Activated CD8-positive, alpha-beta memory T cell treated with anti-CD3 and anti-CD28 coated beads for 24 hours (primary cell): ENCODE measurements around the gene BTBD9.
"Not testable (repeated sequence)": the region's sequence is repeated elsewhere in the genome, so short reads cannot be mapped to it uniquely, and the experiment has no call there.

Experiments used
- DNase-seq: peaks from one replicate; pipeline ENCODE4 v3.0.0-alpha.2; 2020

BTBD9 gene

DNA sequence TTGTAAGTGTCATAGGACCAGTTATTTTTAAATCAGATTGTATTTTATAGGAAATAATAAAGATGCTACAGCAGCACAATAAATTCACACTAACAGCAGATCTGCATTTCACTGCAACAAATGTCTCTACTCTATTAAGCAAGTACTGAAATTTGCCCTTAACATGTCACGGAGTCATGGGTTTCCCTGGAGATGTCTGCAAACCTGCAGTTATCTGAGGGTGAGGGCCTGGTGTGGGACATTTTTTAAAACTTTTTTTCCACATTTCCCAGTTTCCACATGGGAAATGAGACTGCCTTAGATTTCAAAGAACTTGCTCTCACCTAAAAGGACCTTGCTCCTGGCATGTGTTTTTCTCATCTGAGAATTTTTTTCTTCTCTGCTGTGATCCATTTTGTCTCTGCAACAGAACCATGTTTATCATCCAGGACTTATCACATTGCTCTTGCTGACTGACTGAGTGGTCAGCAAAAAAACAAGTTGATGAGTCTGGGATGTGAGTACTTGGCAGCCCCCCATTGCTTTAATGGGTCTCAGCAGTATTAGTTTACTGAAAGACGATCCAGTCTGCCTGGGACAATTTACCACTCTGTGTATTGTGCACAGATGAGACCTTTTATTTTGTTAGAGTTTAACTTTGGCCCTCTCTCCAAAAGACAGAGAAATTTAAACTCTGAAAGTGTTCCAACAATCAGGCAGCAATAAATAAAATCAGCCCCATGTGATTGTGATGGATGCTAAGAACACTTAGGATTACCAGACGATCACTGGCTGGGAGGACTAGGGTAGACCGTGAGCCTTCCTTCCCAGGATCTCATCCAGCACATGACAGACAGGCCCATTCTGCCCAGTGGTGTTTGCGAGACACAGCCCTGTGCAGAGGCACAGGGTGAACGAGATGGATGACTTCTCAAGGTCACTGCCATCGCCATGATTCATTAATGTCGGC, 268.8 kb downstream of the BTBD9 start:
- no peak for DNase-seq

DNA sequence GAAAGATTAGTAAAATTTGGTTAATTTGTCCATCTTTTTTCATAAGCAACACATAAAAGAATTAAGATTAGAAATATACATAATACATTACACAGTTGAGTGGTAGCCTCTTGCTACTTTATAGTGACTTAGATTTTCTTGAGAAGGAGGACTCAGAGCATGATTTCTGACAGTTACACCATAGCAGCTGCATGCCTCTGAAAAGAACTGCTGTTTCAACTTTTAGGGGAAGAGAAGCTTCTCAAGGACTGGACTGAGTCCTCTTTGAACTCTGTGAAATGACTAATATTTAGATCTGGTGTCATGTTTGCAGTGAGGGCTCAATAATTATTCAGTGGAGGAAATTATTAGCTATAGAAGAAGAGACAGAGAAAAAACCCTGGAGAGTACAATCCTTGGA, 272.5 kb downstream of the BTBD9 start:
- no peak for DNase-seq

DNA sequence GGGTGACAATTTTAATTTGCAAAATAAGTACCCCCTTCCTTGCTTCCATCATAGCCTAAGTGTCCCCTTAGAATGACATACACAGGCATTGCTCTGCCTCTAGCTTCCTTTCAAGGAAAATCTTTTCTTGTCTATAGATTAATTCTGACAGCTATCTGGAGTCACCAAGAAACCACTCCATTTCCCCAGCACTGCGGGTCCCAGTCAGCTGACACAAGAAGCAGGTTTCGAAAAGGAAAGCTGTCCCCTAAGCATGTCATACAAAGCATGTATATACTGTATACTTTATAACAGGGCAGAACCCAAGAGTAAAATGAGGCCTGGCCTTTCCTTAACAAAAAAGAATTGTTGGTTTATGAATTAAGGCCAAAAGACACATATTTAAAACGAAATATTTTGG, 273.5 kb downstream of the BTBD9 start:
- no peak for DNase-seq

DNA sequence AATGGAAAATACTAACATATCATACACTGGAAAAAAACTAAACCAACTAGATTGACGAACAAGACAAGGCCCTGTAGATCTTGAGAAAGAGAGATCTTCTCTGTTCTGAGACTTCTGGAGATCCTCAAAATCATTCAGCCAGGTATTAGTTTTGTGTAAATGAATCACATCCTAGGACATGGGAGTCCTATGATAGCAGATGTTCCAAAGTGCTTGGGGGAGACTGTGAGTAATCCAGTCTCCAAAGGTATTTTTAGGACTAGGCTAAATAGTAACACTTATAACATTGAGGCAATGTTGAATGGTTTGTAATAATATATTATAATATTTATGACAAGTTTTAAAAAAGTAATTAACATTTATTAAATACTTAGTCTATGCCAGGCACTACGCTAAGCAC, 275.0 kb downstream of the BTBD9 start:
- DNase-seq, result no peak

DNA sequence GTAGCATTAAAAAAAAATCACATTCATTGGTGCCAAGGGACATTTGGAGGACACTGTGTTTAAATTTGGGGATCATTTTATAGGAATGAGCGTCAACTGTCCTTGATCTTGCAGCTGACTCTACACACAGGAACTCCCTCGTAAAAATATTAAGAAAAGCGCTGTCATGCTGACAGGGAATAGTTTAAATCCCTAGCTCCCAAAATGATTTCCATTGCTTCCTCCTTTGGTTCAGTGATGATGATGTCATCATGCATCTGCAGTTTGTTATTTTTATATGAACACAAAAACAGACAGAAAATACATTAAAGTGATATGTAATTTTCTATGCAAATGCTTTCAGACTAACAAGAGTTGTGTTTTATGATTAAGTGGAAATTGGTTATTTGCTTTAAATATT, 275.6 kb downstream of the BTBD9 start:
- DNase-seq, result no peak

DNA sequence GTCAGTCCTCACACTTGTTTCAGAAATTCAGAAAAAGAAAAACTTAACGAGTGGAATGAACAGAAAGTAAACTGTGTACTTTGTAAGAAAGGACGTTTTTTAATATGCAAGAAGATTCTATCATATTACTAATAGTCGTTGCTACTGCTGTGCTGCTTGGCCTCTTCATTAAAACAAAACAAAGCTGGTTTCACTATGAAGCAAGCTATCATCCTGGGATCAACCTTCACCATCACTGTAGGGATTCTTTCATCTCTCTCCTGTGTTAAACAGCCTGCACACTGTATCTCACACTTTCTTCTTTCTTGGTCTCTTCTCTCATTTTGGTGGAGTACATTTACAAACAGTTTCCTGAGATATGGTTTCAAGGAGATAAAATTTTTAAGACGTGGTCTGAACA, 284.2 kb downstream of the BTBD9 start:
- no peak for DNase-seq

DNA sequence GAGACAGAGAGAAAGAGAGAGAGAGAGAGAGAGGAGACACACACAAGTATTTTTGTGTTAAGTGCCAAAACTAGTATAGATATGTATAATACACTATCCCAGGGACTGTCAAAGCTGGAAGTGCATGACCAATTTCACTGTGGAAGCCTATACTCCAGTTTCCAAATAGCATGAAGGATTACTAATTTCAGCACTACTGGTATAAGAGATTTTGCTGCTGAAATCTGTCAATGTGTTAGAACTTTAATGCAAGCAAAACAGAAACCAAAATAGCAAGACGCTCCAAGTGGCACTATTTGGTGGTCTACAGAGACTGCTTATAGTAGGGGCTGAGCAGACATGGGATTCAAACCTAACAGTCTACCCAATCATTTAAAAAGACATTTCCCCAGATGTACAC, 284.8 kb downstream of the BTBD9 start:
- DNase-seq, result no peak

DNA sequence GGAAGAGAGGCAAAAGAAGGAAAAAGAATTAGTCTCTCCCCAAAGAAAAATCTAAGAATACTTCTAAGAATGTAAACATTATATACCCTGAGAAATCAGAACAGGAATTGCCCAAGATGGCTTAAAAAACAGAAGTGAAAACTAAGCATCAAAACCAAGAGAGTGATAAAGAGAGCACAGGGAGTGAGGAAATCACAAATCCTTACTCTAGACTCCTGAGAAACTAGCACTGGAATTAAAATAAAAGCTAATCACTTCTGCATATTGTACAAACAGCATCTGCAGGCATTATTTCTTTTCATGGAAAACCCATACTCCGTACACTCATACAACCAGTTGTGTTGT, 285.7 kb downstream of the BTBD9 start:
- DNase-seq, result no peak

DNA sequence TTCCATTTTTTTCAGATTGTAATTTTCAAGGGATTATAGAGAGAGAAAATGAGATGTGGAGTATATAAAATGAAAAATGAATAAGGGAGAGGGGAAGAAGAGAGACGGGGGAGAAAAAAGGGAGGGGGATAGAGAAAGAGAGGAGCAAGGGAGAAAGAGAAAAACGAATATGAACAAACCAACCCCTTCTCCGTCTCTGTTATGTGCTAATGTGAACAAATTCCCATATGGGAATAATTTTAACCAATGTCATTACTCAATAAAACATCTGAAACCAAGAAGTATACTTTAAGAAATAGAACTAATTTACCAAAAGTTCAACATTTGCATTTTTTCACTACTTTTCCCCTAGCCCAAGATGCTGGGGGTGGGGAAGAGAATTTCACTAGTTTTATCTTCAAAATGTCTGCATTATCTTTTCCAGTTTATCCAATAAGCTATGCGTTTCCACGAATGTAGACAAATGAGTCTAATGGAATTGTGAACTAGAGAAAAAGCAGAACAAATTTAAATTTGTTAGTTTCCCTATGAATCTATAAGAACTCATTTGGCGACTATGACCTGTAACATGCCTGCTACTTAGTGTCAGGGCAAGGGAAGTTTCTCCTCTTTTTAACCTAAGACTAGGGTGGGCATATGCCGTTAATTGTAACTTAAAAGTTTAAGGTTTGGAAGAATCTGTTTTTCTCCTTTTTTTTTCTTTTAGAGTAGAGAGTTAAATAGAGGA, 286.3 kb downstream of the BTBD9 start:
- no peak for DNase-seq

DNA sequence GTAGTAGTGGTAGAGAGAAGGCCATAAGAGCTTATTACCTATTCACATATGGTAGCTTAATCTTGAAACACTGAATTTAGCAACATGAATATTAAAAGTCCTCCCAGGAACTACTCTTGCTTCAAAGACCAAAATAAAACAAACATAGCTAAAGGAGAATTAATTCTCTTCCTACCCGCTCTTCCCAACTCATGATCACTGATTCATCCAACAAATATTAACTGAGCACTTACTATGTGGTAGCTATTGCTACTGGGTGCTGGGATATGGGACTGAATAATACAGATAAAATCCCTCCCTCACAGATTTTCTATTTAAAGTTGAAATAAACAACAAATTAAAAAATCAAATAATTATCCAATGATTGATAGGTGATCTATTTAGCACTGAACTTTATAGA, 287.1 kb downstream of the BTBD9 start:
- DNase-seq, result no peak

DNA sequence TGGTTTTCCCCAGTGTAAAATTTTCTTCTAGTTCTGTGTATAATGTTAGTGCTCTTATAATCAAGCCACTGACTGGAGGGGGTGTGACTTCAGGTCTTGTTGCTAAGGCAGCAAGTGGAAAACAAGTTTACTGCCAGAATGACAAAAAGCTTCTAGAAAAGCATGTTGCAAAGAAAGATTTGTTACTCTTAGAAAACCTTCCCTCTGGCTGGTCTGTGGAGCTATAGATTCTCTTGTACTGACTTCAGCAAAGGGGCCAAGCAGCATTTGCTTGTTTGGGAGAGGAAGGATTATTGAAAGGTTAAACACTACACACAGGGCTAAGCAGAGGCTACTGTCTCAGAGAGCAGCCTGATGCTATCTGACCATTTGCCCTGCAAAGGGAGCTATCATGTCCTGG, 288.8 kb downstream of the BTBD9 start:
- no peak for DNase-seq

DNA sequence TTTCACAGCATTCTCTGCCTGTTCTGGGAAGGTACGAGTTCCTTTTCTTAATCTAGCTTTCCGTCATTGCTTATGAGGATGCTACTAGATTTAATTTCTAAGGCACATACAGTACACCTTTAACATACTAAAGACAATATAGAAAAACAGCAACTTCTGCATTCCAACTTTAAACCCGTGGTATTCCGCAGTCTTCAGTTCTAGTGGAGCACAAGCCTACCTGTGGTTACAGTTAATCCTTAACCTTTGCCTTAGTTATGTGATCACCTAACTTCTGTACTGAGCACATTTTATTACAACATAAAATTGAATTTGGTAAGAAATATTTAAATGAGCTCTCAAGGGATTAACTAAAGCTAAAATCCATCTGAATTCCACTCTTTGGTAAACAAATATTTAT, 289.5 kb downstream of the BTBD9 start:
- DNase-seq, result no peak

DNA sequence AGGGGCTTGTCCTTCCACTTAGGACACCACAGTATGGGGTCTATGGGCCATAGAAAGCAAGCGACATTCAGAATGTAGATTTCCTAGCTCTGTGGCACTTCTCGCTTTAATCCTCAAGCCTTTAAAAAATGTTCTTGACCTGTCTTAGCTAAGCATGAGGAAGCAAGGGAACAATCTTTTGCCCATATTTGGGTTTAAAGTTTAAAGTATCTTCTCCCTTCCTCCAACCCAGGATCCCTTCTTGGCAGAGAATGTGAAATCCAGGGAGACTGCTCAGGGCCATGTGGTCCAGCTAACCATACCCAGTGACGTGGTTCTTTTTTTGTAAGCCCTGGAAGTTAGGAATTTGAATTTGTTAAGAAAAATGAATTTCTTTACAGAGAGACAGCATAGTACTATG, 289.9 kb downstream of the BTBD9 start:
- DNase-seq, result no peak

DNA sequence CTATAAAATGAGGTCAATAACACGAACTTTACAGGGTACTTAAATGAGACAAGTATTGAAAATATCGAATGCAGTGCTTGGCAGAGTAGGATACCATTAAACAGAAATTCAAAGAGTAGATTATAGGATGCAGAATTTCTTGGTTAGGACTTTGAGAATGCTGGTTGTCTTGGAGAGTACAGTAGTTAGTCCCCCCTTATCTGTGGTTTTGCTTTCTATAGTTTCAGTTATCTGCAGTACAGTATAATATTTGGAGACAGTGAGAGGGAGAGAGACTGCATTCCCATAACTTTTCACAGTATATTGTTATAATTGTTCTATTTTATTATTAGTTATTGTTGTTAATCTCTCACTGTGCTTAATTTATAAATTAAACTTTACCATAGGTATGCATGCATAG, 290.5 kb downstream of the BTBD9 start:
- no peak for DNase-seq

DNA sequence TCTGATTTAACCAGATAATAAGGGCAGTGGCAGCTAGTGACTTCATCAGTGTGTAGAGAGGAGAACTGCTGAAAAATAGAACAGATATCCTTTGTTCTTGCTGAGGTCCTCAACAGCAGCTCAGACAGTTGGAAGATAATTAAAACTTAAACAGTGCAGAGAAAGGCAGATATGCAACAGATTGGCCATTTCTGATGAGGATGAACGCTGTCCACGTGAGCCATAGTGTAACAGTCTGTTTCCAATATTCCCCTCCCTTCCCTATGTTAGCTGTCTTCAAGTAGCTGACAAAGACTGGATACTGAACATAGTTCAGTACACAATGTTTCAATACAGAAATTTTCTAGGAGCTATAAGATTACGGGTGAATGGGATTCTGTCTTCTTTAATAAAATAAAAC, 291.4 kb downstream of the BTBD9 start:
- DNase-seq, result no peak

DNA sequence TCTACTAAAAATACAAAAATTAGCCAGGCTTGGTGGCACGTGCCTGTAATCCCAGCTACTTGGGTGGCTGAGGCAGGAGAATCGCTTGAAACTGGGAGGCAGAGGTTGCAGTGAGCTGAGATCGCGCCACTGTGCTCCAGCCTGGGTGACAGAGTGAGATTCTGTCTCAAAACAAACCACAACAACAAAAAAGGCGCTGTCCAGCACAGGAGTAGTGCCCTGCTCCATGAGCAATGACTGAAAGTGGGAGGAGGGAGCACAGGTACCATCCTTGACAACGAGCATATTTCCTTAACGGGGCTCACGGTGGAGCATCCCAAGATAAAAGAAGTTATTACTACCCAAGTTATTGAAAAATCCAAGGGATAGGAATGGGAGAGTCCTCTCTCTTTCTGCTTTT, 291.9 kb downstream of the BTBD9 start:
- DNase-seq, result not testable (repeated sequence)

DNA sequence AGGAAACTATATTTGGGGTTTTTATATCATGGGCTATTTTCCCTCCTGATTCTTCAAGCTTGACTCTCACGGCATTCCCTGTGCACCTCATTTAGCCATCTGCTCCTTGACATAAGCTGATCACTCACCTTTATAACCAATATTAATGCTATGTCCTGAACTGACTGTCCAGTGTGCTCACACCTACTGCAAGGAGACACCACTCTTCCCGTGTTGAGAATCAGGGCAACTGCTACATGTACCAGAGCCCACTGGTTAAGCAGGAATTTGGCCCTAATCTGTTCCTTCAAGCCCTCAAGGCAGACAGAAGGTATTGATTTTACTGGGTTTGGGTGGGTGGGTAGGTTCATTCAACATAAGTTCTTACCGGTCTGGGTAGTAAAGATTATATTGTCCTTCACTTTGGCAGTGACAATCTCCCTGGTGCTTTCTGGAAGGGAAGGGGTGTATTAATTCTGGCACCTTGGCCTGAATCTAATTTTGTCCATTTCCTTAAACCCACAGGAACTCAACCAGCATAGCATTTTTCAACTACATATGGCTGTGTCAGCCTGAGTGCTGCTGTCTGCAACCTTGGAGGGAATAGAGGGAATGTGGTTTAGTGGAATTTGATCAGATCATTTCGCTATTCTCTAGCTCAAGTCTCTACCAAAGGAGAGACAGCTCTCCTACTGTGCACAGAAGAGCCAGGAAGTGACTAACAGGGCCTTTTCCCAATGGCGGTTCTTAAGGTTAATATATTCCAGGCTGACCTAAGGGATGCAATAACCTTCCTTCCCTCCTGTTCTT, 293.2 kb downstream of the BTBD9 start:
- DNase-seq, result no peak

DNA sequence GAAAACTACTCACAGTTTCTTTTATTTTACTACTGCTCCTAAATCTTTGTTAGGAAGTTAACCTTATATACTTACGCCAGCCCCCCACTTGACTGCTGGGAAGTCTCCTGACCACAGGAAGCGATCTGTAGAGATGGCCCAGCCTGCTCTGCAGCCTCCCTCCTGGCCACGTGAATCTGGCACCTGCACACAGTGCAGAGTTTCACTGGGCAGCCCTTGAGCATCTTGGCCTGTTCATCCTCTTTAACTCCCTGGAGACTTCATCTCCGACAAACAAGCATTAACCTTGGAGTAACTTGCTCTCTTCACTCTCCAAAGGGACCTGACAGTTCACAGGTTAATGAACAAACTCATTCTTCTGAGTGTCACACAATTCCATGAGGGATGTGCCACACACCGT, 294.1 kb downstream of the BTBD9 start:
- DNase-seq, result no peak

DNA sequence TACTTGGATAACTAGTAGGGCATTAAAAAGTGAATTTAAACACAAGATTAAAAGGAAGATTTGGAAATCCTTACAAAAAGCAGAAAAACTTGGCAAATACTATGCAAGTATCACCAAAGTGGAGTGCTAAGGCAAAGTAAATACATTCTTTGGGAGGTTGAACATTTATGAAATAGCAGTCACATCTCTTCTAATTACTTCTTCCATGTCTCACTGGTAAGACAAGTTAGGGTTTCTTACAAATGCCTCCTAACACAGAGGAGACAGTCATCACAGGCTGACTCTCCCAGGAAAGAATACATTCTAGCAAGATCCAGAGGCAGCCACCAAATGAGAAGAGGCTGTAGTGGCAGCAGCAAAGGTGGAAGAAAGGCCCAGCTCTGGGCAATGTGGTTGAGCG, 298.2 kb downstream of the BTBD9 start:
- no peak for DNase-seq

DNA sequence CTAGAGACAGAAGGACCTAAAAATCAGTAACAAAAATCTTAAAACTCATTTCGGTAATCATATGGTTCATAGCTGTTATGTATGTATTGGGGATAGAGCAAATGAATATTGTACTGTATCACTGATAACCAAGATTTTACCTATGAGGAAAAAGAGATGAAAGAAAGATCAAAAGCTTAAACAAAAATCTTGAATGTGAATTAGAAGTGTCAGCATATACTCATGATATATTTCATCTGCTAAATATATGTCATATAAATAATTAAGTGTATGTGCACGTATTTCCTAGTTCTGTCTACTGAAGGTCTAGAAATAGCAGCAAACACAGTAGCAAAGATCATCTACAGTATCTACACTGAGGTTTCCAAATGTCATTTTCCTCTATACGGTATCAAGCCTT, 299.8 kb downstream of the BTBD9 start:
- no peak for DNase-seq

DNA sequence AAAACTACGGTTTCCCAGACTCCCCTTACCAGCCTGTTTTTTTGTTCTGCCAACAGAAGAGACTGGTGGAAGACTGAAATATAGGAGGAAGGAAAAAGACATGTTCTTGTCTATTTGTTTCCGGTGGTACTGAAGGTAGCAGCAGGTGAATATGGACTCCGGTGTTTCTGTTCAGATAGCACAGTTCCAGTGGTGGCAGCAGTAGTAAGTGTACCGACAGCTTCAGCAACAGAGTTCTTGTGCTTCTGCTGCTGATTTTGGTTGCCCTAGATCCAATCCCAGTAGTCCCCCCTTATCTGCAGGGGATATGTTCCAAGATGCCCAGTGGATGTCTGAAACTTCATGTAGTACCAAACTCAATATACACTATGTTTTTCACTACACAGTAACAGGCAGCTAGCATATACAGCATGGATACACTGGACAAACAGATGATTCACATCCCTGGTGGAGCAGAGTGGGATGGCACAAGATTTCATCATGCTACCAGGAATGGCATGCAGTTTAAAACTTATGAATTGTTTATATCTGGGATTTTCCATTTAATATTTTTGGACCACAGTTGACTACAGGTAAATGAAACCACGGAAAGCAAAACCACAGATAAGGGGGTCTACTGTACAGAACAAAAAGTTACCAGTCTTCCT, 301.8 kb downstream of the BTBD9 start:
- no peak for DNase-seq

DNA sequence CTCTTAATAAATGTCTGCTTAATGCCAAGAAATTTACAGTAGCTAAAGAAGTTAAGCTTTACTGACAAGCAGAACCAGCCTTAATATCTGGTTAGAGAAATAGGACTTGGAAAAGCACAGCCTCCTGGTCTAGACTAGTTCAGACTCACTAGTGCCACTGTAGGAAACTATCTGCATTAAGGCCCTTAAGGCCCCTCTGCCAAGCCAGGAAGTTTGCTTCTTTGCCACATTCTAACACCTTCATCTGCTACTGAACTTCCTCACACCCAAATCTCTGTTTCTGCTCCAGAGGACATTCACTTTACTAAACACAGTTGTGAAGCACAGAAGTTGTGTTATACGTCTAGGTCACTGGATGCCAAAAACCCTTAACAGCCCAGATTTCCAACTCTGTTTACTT, 302.8 kb downstream of the BTBD9 start:
- DNase-seq, result no peak

DNA sequence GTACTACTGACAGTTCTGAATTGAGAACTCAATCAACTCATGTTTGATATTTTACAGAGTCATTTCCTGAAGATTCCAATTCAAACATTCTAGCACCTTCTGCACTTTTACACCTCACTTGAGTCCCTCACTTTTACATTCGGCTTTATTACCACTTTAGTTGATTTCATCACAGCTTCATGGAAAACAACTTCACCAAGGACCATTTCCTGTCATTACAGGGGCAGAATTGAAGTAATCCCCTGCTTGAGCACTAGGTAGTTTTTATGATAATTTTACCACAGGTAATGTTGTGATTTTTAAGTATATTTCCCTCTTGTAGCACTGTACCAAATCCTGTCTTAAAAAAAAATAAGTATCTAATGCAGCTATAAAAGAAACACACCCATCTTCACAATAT, 312.9 kb downstream of the BTBD9 start:
- no peak for DNase-seq
